Effector CD8-positive, alpha-beta T cell (primary cell): Measurements from ENCODE around the gene NPHS1.
A peak's percentile ranks its signal among the peaks of the same experiment; 100 is the strongest.
"Not testable (repeated sequence)": the region's sequence is repeated elsewhere in the genome, so short reads cannot be mapped to it uniquely, and the experiment has no call there.

ENCODE experiments used
- DNase-seq: peaks from one replicate; lab custom pipeline; 2025; lab: John Stamatoyannopoulos, UW
- total RNA-seq, 4 experiments: gene quantifications; one replicate each; lab custom pipeline; 2026; lab: John Stamatoyannopoulos, UW

The NPHS1 gene, protein sequence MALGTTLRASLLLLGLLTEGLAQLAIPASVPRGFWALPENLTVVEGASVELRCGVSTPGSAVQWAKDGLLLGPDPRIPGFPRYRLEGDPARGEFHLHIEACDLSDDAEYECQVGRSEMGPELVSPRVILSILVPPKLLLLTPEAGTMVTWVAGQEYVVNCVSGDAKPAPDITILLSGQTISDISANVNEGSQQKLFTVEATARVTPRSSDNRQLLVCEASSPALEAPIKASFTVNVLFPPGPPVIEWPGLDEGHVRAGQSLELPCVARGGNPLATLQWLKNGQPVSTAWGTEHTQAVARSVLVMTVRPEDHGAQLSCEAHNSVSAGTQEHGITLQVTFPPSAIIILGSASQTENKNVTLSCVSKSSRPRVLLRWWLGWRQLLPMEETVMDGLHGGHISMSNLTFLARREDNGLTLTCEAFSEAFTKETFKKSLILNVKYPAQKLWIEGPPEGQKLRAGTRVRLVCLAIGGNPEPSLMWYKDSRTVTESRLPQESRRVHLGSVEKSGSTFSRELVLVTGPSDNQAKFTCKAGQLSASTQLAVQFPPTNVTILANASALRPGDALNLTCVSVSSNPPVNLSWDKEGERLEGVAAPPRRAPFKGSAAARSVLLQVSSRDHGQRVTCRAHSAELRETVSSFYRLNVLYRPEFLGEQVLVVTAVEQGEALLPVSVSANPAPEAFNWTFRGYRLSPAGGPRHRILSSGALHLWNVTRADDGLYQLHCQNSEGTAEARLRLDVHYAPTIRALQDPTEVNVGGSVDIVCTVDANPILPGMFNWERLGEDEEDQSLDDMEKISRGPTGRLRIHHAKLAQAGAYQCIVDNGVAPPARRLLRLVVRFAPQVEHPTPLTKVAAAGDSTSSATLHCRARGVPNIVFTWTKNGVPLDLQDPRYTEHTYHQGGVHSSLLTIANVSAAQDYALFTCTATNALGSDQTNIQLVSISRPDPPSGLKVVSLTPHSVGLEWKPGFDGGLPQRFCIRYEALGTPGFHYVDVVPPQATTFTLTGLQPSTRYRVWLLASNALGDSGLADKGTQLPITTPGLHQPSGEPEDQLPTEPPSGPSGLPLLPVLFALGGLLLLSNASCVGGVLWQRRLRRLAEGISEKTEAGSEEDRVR (N-terminal part only)
- total RNA-seq = 0 to 0.19 (median 0.04) reads per million in 4 experiments

DNA sequence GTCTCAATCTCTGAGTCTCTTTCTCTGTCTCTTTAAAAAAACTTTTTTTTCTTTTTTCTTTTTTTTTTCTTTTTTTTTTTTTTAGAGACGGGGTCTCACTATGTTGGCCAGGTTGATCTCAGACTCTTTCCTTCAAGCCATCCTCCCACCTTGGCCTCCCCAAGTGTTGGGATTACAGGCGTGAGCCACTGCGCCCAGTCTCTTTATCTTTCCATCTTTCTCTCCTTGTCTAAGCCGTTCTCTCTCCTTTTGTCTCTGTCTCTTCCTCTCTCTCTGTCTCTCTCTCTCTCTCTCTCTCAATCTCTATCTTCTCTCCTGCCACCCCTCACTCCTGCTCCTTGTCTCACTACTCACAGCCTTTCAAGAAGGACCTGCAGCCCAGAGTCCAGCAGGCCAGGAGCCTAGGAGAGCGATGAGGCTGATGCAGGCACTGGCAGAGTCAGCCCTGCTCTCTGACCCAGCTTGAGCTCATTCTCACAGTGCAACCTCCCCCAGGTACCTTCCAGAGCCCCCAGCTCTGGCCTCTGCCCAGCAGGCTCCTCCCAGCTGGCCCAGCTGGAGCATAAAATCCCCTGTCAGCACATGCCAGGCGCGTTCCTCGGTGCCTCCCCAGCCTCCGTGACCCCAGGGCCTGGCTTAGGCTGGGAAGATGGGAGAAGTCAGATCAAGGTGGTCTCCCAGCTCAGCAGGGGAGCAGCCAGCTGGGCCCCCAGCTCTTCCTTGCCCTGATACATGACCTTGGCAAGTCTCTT, at the start of gene NPHS1:
Gene NPHS1 (minus strand): TSS at position 476 of the 752 bp plus-strand sequence. CDS start 667 bp downstream, outside the sequence.
- DNase-seq = no peak

DNA sequence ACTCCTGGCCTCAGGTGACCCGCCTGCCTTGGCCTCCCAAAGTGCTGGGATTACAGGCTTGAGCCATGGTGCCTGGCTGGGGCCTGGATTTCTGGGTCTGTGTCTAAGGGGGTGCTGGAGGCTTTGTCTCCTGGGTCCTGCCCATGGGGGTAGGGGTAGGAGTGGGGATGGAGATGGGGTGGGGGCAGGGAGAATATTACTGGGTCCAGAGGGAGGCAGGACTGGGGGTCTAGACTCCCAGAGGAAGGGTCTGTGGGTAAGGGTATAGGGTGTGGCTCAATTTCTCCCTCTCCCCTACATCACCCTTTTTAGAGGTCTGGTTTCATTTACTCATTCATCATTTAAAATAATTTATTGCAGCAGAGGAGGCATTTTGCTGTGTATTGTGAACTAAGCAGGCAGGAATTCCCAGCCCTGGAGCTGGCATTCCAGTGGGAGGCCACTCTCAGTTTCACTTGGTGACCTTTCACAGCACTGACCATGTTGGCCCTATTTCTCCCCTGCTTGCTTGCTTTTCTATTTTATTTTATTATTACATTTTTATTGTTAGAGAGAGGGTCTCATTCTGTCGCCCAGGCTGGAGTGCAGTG, 48.8 kb upstream of the NPHS1 start:
- DNase-seq = no peak

DNA sequence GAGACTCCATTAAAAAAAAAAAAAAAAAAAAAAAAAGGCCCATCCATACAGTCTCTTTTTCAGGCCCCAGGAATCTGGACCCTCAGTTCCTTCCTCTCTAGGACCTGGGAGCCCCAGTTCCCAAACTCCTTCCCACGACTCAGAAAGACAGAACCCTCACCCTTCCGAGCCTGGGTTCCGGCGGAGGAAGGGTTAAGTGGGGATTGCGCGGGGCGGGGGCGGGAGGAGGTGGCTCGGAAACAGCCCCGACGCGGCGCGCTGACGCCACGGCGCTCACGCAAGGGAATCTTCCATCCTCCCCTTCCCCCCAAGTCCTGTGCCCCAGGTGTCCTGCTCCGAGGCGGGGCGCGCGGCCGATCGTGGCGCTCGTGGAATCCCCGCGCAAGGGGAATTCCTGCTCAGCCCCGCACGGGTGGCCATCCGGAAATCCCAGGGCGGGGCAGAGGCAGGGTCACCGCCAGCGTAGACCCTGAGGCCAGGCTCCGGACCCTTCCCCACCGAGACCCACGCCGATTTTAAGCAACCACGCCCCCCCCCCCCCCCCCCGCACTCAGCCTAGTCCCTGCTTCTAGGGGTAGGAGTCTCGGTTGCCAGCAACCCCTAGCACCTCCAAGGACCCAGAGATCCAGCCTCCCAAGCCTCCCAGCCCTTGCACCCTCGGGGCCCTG, 47.4 kb upstream of the NPHS1 start:
- DNase-seq = peak; percentile 80

GRCh38 chr19:35898499-35898809, 46.1 kb upstream of the NPHS1 start:
- no peak for DNase-seq

- DNase-seq = no peak
Measured at GRCh38 chr19:35897706-35898451, 45.6 kb upstream of the NPHS1 start.

DNA sequence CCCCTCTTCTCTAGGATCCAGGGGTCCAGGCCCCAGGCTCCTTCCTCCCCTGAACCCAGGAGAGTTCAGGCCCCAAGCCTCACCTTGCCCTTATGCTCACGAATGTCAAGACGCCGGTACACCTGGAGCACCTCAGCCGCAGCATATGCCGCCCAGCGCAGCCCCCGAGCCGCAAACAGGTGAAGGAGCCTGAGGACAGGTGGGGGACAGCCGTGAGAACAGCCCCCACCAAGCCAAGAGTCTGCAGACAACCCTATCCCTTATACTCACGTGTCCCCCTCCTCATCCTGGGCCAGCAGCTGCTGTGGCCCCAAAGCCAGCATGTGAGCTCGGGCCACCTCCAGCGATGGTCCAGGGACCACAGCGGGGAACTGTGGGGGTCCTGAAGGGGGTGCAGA, 44.3 kb upstream of the NPHS1 start:
- DNase-seq = no peak

DNA sequence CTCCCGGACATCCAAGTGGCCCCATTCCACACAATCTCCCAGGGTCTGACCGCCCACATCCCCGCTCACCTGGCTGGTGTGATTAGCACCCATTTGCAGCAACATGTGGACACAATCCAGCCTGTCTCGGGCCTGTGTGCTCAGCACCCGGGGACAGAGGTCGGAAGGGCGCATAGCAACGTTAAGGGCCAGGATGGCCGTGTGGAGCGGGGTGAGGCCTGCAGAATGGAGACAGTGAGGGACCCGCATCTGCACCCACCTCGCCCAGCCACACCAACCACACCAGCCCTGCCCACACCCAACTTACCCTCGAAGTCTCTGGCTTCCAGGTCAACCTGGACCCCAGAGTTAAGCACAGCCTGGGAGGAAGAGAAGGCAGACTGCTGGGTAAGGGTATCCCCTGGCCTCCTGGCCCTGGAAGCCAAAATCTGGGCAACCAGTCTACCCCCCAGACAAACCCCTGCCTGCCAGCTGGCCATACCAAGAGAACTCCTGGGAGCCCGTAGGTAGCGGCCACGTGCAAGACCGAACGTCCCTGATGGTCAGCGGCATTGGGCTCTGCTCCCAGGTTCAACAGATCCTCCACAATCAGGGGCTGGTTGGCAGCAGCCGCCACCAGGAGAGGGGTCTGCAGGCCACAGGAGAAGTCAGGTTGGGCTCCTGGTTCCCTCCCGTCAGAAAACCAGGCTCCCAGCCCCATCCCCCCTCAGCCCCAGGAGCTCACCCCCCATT, 43.8 kb upstream of the NPHS1 start:
- DNase-seq = no peak

- no peak for DNase-seq
Measured at GRCh38 chr19:35894342-35894741, 42.0 kb upstream of the NPHS1 start.

GRCh38 chr19:35891819-35892218, 39.5 kb upstream of the NPHS1 start:
- not testable (repeated sequence) for DNase-seq

GRCh38 chr19:35890113-35890650, 37.9 kb upstream of the NPHS1 start:
- no peak for DNase-seq

GRCh38 chr19:35889370-35890112, 37.2 kb upstream of the NPHS1 start:
- no peak for DNase-seq

- DNase-seq = no peak
Measured at GRCh38 chr19:35888398-35888797, 36.1 kb upstream of the NPHS1 start.

DNA sequence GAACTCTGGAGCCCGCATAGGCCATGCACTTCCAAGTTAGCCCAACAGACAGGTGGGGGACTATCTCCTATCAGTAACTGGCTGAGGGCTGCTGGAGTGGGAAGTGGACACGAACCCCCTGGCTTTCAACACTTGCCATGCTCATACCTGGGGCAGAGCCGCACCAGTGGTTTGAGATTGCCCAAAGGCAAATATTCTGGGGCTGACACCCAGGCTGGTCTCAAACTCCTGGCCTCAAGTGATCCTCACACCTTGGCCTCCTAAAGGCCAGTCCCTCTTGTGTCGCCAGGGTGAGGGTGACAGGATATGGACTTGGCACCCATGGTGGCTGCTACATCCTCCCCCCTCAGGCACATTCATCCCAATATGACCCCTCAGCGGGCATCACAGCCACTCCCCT, 34.9 kb upstream of the NPHS1 start:
- no peak for DNase-seq

GRCh38 chr19:35885904-35886303, 33.6 kb upstream of the NPHS1 start:
- DNase-seq = no peak

- no peak for DNase-seq
Measured at GRCh38 chr19:35885225-35885738, 33.0 kb upstream of the NPHS1 start.

- no peak for DNase-seq
Measured at GRCh38 chr19:35883882-35884281, 31.6 kb upstream of the NPHS1 start.

DNA sequence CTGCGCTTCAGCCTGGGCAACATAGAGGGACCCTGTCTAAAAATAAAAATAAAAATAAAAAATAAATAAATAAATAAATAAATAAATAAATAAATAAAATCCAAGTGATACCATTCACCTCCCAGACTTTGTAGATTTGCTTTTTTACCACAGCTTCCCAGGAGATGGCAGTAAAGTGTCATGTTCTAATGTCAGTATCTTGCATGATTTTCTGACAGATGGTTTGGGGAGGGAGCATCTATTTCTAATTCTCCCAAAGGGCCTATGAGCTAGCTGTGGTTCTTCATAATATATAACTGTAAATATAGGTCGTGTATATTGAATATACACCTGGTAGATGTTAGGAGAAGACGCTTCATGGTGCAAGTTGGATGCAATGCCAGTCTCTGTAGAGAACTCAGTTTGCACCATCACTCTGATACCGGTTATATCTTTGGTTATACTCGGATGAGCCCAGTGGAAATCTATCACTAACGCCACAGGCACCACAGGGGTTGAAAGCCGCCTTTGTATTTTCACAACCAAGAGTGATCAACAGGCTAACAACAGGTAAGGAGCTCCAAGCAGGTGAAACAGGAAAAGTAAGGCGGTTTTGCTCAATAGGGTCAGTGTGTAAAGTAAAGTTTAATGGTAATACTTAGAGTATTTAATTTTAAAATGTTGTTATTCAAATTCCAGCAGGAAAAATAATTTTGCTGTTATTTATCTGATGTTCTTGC, 30.0 kb upstream of the NPHS1 start:
- no peak for DNase-seq
